ENCODE data around the gene CAPN11. TPM values are rescaled to one million over a fixed set of nuclear protein-coding genes. Genes with fewer than 3 reads are reported as not detected.

The CAPN11 gene
- total and polyA plus RNA-seq, 10 of the 15 experiments (the other 5 are each of a cell fraction or from before 2014, with no cell fraction given): 0.05 to 0.44 (median 0.31) TPM

DNA sequence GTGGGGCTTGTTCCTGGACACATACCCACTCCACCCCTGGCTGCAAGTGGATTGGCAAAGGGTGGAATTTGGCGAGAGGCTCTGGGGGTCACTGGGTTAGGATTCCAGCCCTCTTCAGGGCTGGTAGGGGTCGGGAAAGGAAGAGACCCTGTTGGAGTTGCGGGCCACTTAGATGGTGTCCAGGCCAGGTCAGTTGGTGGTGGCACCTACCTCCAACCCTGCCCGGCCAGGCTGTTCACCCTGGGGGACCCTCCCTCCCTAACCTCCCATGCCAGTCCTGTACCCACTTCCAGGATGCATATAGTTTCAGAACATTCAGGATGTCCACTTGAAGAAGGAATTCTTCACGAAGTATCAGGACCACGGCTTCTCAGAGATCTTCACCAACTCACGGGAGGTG lies 21.0 kb downstream of the CAPN11 start (continued):
- TF ChIP-seq, protein P1, sequence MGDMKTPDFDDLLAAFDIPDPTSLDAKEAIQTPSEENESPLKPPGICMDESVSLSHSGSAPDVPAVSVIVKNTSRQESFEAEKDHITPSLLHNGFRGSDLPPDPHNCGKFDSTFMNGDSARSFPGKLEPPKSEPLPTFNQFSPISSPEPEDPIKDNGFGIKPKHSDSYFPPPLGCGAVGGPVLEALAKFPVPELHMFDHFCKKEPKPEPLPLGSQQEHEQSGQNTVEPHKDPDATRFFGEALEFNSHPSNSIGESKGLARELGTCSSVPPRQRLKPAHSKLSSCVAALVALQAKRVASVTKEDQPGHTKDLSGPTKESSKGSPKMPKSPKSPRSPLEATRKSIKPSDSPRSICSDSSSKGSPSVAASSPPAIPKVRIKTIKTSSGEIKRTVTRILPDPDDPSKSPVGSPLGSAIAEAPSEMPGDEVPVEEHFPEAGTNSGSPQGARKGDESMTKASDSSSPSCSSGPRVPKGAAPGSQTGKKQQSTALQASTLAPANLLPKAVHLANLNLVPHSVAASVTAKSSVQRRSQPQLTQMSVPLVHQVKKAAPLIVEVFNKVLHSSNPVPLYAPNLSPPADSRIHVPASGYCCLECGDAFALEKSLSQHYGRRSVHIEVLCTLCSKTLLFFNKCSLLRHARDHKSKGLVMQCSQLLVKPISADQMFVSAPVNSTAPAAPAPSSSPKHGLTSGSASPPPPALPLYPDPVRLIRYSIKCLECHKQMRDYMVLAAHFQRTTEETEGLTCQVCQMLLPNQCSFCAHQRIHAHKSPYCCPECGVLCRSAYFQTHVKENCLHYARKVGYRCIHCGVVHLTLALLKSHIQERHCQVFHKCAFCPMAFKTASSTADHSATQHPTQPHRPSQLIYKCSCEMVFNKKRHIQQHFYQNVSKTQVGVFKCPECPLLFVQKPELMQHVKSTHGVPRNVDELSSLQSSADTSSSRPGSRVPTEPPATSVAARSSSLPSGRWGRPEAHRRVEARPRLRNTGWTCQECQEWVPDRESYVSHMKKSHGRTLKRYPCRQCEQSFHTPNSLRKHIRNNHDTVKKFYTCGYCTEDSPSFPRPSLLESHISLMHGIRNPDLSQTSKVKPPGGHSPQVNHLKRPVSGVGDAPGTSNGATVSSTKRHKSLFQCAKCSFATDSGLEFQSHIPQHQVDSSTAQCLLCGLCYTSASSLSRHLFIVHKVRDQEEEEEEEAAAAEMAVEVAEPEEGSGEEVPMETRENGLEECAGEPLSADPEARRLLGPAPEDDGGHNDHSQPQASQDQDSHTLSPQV (IDR thresholded peaks at IDR 0.05): no peak

DNA sequence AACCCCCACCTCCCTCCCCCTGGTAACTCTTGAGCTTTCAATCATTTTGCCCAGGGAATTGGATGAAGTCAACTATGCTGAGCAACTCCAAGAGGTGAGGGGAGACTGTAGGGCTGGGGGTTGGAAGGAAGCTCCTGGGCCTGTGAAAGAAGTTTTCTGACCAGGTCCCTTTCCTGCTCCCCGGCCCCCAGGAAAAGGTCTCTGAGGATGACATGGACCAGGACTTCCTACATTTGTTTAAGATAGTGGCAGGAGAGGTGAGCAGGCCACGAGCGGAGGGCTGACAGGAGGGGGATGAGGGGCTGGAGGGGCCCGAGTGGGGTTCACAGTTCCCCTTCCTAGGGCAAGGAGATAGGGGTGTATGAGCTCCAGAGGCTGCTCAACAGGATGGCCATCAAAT lies 21.8 kb downstream of the CAPN11 start:
- Histone ChIP-seq H3K36me3 (ENCODE audit: control insufficient read depth in 2 of 2, insufficient read depth in 2 of 2, low read length in 1 of 2) (no peaks in the 10 kb centered on the region), H3K4me1 (ENCODE audit: control insufficient read depth, insufficient read depth, low read length) (peaks cover 10% of the 10 kb centered on the region), H2AFZ (ENCODE audit: control insufficient read depth, low read depth, low read length) (no peak overlapping the region), H3K9ac (ENCODE audit: control insufficient read depth, insufficient read depth, low read length) (no peak overlapping the region), H3K4me2 (ENCODE audit: control insufficient read depth, insufficient read depth) (no peak overlapping the region), H4K20me1 (ENCODE audit: control insufficient read depth, insufficient read depth) (no peaks in the 10 kb centered on the region), H3K9me3 (replicated peaks; ENCODE audit: control insufficient read depth, insufficient read depth, low read length) (no peaks in the 10 kb centered on the region), H3K27ac (ENCODE audit: control insufficient read depth, insufficient read depth) (no peak overlapping the region), H3K79me2 (ENCODE audit: control insufficient read depth, insufficient read depth, low read length) (no peaks in the 10 kb centered on the region), H3K4me3 (no peak overlapping the region), H3K27me3 (replicated peaks in 1 of 2; ENCODE audit: control insufficient read depth in 2 of 2, insufficient read depth in 2 of 2, low read length in 1 of 2) (0 out of 4 replicates have a peak, but pooled peaks cover 0 to 2% of the 10 kb centered on the region in 2 experiments)
- POLR2A ChIA-PET: interaction anchor here (0.8 kb wide), 1 partner anchor 9 kb away, joined by 3 read pairs; no protein-coding TSS in a partner anchor
- RAD21 ChIA-PET (ENCODE audit: unreplicated experiment): interaction anchor here (1.2 kb wide), 1 partner anchor 84 kb away, joined by 3 read pairs; no protein-coding TSS in a partner anchor
- intact Hi-C loops (cut with micrococcal nuclease; ENCODE audit: unreplicated experiment) (no loop called here), in situ Hi-C loops (cut with MboI) (no loop called here)
- no TSS peak for BruUV-seq (replicated peaks)
- no peak for DNase-seq (ENCODE audit: low read depth, low spot score)
- no peak for ATAC-seq
- no peak for FAIRE-seq
- CTCF ChIA-PET: no interaction called here
- 46% methylated on average over 4 of the region's 4 CpGs for WGBS (ENCODE audit: insufficient coverage, insufficient replicate concordance, low lambda C conversion rate, missing lambda C conversion rate)
- SMC1A ChIA-PET (ENCODE audit: uncharacterized antibody, unreplicated experiment): no interaction called here
- no peak for TF ChIP-seq PML (IDR thresholded peaks at IDR 0.05; ENCODE audit: low read length)
- no peak for TF ChIP-seq FOS (IDR thresholded peaks at IDR 0.05; ENCODE audit: borderline replicate concordance, extremely low read depth, insufficient read length)
- TF ChIP-seq, protein P2, sequence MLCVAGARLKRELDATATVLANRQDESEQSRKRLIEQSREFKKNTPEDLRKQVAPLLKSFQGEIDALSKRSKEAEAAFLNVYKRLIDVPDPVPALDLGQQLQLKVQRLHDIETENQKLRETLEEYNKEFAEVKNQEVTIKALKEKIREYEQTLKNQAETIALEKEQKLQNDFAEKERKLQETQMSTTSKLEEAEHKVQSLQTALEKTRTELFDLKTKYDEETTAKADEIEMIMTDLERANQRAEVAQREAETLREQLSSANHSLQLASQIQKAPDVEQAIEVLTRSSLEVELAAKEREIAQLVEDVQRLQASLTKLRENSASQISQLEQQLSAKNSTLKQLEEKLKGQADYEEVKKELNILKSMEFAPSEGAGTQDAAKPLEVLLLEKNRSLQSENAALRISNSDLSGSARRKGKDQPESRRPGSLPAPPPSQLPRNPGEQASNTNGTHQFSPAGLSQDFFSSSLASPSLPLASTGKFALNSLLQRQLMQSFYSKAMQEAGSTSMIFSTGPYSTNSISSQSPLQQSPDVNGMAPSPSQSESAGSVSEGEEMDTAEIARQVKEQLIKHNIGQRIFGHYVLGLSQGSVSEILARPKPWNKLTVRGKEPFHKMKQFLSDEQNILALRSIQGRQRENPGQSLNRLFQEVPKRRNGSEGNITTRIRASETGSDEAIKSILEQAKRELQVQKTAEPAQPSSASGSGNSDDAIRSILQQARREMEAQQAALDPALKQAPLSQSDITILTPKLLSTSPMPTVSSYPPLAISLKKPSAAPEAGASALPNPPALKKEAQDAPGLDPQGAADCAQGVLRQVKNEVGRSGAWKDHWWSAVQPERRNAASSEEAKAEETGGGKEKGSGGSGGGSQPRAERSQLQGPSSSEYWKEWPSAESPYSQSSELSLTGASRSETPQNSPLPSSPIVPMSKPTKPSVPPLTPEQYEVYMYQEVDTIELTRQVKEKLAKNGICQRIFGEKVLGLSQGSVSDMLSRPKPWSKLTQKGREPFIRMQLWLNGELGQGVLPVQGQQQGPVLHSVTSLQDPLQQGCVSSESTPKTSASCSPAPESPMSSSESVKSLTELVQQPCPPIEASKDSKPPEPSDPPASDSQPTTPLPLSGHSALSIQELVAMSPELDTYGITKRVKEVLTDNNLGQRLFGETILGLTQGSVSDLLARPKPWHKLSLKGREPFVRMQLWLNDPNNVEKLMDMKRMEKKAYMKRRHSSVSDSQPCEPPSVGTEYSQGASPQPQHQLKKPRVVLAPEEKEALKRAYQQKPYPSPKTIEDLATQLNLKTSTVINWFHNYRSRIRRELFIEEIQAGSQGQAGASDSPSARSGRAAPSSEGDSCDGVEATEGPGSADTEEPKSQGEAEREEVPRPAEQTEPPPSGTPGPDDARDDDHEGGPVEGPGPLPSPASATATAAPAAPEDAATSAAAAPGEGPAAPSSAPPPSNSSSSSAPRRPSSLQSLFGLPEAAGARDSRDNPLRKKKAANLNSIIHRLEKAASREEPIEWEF (IDR thresholded peaks at IDR 0.05; ENCODE audit: insufficient replicate concordance, low read depth, low read length): no peak
- no peak for TF ChIP-seq KDM1A (IDR thresholded peaks at IDR 0.05; ENCODE audit: borderline replicate concordance)
- TF ChIP-seq HDAC6 (IDR thresholded peaks at IDR 0.05; ENCODE audit: unreplicated experiment): no peak
- TF ChIP-seq CEBPB (IDR thresholded peaks at IDR 0.05; ENCODE audit: borderline replicate concordance in 1 of 2, low read depth in 2 of 2, low read length in 2 of 2): no peak
- TF ChIP-seq SIX5 (IDR thresholded peaks at IDR 0.05; ENCODE audit: low read depth, low read length, severe bottlenecking): no peak
- TF ChIP-seq PKNOX1 (IDR thresholded peaks at IDR 0.05): no peak
- no peak for TF ChIP-seq TCF3 (IDR thresholded peaks at IDR 0.05; ENCODE audit: borderline replicate concordance, insufficient read depth, low read depth, low read length)
- TF ChIP-seq EGR1 (IDR thresholded peaks at IDR 0.05; ENCODE audit: borderline replicate concordance in 1 of 2, low read depth in 2 of 2, low read length in 2 of 2): no peak
- TF ChIP-seq KLF5 (IDR thresholded peaks at IDR 0.05; ENCODE audit: partially characterized antibody): no peak

Data from GM12878 (cell line).